ENCODE data around the gene C10orf71. TPM values are rescaled to one million over a fixed set of nuclear protein-coding genes. Genes with fewer than 3 reads are reported as not detected.

Gene C10orf71
- total and polyA plus RNA-seq, 11 donors = 6.6 to 228 (median 112) TPM

- no peak overlapping the region for H3K4me3 ChIP-seq
- ATAC-seq (no peak), DNase-seq (no peak)
- H3K27me3 ChIP-seq = no peaks in the 10 kb centered on the region
- H3K4me1 ChIP-seq = no peaks in the 10 kb centered on the region
- intact Hi-C loops (cut with DNase I) = no loop called here
- H3K27ac ChIP-seq = no peak overlapping the region
- 89 to 97% (median 93%) methylated on average over 3 to 4 of the region's 4 CpGs for WGBS, 4 donors
- H3K9me3 ChIP-seq = peaks cover 0 to 12% (median 5%) of the 10 kb centered on the region in 12 donors
- no peaks in the 10 kb centered on the region for H3K36me3 ChIP-seq
- no peak for TF ChIP-seq CTCF (IDR thresholded peaks at IDR 0.05)
- TF ChIP-seq POLR2A (IDR thresholded peaks at IDR 0.05) = no peak
These were observed 48.4 kb downstream of the C10orf71 start for GRCh38 chr10:49347342-49347741.

GRCh38 chr10:49347827-49348226 lies 48.9 kb downstream of the C10orf71 start:
- Histone ChIP-seq H3K36me3 (no peaks in the 10 kb centered on the region), H3K4me3 (no peak overlapping the region), H3K4me1 (no peaks in the 10 kb centered on the region), H3K27me3 (no peaks in the 10 kb centered on the region), H3K27ac (no peak overlapping the region), H3K9me3 (peaks cover 0 to 12% (median 5%) of the 10 kb centered on the region in 12 donors)
- DNase-seq = no peak
- TF ChIP-seq CTCF (IDR thresholded peaks at IDR 0.05) = no peak
- no peak for TF ChIP-seq POLR2A (IDR thresholded peaks at IDR 0.05)
- ATAC-seq = no peak
- intact Hi-C loops (cut with DNase I) = no loop called here
- 78 to 94% (median 87%) methylated on average over 3 of the region's 3 CpGs for WGBS, 4 donors

- TF ChIP-seq CTCF (IDR thresholded peaks at IDR 0.05) = no peak
- TF ChIP-seq POLR2A (IDR thresholded peaks at IDR 0.05) = no peak
- Histone ChIP-seq H3K9me3 (peaks cover 0 to 12% (median 5%) of the 10 kb centered on the region in 12 donors), H3K27ac (no peak overlapping the region), H3K4me1 (no peaks in the 10 kb centered on the region), H3K36me3 (no peaks in the 10 kb centered on the region), H3K27me3 (no peaks in the 10 kb centered on the region), H3K4me3 (no peak overlapping the region)
- DNase-seq = no peak
- intact Hi-C loops (cut with DNase I) = no loop called here
- ATAC-seq = no peak
- WGBS, 4 donors = 75 to 82% (median 77%) methylated on average over 2 of the region's 2 CpGs
These were observed 49.6 kb downstream of the C10orf71 start for GRCh38 chr10:49348593-49348992.

- 90 to 95% (median 92%) methylated on average over 4 of the region's 4 CpGs for WGBS, 4 donors
- ATAC-seq (no peak), DNase-seq (no peak)
- H3K36me3 ChIP-seq = no peaks in the 10 kb centered on the region
- no peaks in the 10 kb centered on the region for H3K27me3 ChIP-seq
- intact Hi-C loops (cut with DNase I) = no loop called here
- no peak overlapping the region for H3K27ac ChIP-seq
- TF ChIP-seq CTCF (IDR thresholded peaks at IDR 0.05) (no peak), POLR2A (IDR thresholded peaks at IDR 0.05) (no peak)
- H3K4me1 ChIP-seq = no peaks in the 10 kb centered on the region
- H3K9me3 ChIP-seq = peaks cover 0 to 12% (median 5%) of the 10 kb centered on the region in 12 donors
- no peak overlapping the region for H3K4me3 ChIP-seq
These were observed 50.4 kb downstream of the C10orf71 start for GRCh38 chr10:49349390-49349789.

Data from heart left ventricle (tissue), 16 donors.